B cell (primary cell): Measurements from ENCODE around the gene VWCE.

Experiments used
- CTCF ChIP-seq: fragments of 200-600 bp; IDR thresholded peaks from one replicate; pipeline ENCODE4 v1.8.0; 2022; ENCODE audit warnings: antibody characterized with exemption, mild to moderate bottlenecking
- EZH2 ChIP-seq: IDR thresholded peaks from 2 replicates; pipeline ENCODE4 v1.6.1; 2012; ENCODE audit warnings: borderline replicate concordance, low read depth, mild to moderate bottlenecking, moderate library complexity, low read length; ENCODE audit not compliant: insufficient read depth, poor library complexity, severe bottlenecking

DNA sequence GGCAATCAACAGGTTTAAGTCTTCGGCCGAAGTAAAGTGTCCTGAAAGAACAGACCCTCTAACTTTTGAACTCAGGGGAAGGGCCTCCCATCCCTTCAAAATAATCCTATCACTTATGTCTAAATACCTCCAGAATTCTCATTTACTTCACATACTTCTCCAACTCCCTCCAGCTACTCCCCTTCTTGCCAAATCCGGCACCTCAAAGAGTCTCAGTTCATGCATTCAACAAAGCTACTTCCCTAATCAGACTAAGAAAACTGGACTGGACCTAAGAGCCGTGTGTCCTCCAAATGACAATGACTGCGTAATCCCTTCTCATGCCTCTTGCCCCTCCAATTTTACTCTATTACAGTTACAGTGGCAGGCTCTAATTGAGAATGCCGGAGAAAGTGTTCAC, 36.5 kb upstream of the VWCE start:
- TF ChIP-seq CTCF (no peak), EZH2 (no peak)
